ENCODE results near the gene OR52N5.

Gene OR52N5

GRCh38 chr11:5783255-5783654 is at the start of gene OR52N5:
Gene OR52N5 (minus strand): TSS chr11:5783355. CDS start chr11:5778634, 4,721 bp downstream.
- Histone ChIP-seq H3K36me3 (ENCODE audit: control insufficient read depth, insufficient read depth, low read length) (no peaks in the 10 kb centered on the region), H3K4me3 (ENCODE audit: low read length) (no peak within 1 kb of the TSS), H3K9me3 (ENCODE audit: control insufficient read depth, low read length) (no peaks in the 10 kb centered on the region), H3K9ac (ENCODE audit: low read length) (no peak within 1 kb of the TSS), H3K4me1 (ENCODE audit: control insufficient read depth, insufficient read depth, low read length) (no peaks in the 10 kb centered on the region), H3K27me3 (ENCODE audit: control insufficient read depth, insufficient read depth, low read length) (no peaks in the 10 kb centered on the region)

GRCh38 chr11:5831196-5831829 is 48.2 kb upstream of the OR52N5 start:
- Histone ChIP-seq H3K9me3 (ENCODE audit: control insufficient read depth, low read length) (no peaks in the 10 kb centered on the region), H3K4me1 (ENCODE audit: control insufficient read depth, insufficient read depth, low read length) (no peaks in the 10 kb centered on the region), H3K27me3 (ENCODE audit: control insufficient read depth, insufficient read depth, low read length) (no peaks in the 10 kb centered on the region), H3K36me3 (ENCODE audit: control insufficient read depth, insufficient read depth, low read length) (no peaks in the 10 kb centered on the region), H3K9ac (ENCODE audit: low read length) (no peak overlapping the region), H3K4me3 (ENCODE audit: low read length) (no peak overlapping the region)

- no peaks in the 10 kb centered on the region for H3K9me3 ChIP-seq (ENCODE audit: control insufficient read depth, low read length)
- no peak overlapping the region for H3K4me3 ChIP-seq (ENCODE audit: low read length)
- no peaks in the 10 kb centered on the region for H3K36me3 ChIP-seq (ENCODE audit: control insufficient read depth, insufficient read depth, low read length)
- no peaks in the 10 kb centered on the region for H3K27me3 ChIP-seq (ENCODE audit: control insufficient read depth, insufficient read depth, low read length)
- no peak overlapping the region for H3K9ac ChIP-seq (ENCODE audit: low read length)
- H3K4me1 ChIP-seq (ENCODE audit: control insufficient read depth, insufficient read depth, low read length) = no peaks in the 10 kb centered on the region
Observed at GRCh38 chr11:5818245-5818886, 35.2 kb upstream of the OR52N5 start.

- no peak overlapping the region for H3K9ac ChIP-seq (ENCODE audit: low read length)
- no peaks in the 10 kb centered on the region for H3K27me3 ChIP-seq (ENCODE audit: control insufficient read depth, insufficient read depth, low read length)
- no peak overlapping the region for H3K4me3 ChIP-seq (ENCODE audit: low read length)
Observed at GRCh38 chr11:5815534-5815933, 32.4 kb upstream of the OR52N5 start.

DNA sequence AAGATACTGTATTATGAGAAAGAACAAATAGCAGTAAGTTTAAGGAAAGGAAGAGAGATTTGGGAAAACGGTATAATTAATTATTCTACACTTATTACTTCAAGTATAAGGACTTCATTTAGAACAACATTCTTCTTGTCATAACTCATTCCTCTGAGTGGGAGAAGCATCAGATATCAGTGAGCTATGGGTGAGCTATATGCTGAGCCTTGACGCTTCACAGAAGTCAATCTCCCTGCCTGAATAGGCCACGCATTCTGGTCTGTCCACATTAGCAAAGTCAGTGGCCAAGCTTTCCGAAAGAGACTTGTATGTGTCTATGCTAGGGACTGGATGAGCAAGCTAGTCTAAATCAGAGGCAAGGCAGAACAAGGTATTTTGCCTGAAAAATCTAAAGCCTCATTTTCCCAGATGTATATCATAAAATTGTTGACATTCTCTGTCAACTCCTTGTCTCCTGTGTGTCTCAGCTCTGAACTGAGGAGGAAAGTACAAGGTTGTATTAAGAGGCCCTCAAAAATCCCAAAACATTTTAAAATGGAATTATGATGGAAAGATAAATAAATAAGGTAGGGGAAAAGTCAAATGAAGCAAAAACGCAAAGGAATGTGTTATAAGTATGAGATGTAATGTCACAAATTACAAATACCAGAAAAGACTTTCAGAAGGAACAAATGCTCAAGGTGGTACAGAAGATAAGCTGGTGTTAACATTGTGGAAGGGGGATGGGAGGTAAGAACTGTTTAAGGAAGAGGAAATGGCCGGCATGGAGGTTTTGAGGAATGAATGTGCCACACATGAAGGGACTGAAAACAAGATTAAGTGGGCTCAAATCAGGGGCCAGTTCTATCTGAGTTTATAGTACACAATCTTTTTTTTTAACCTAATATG is 27.0 kb upstream of the OR52N5 start:
- H3K4me1 ChIP-seq (ENCODE audit: control insufficient read depth, insufficient read depth, low read length) = no peaks in the 10 kb centered on the region
- H3K9ac ChIP-seq (ENCODE audit: low read length) = no peak overlapping the region
- peaks cover 5% of the 10 kb centered on the region for H3K27me3 ChIP-seq (ENCODE audit: control insufficient read depth, insufficient read depth, low read length)
- no peak overlapping the region for H3K4me3 ChIP-seq (ENCODE audit: low read length)
- H3K9me3 ChIP-seq (ENCODE audit: control insufficient read depth, low read length) = no peaks in the 10 kb centered on the region
- H3K36me3 ChIP-seq (ENCODE audit: control insufficient read depth, insufficient read depth, low read length) = no peaks in the 10 kb centered on the region

More at GRCh38 chr11:5815534-5815933, 32.4 kb upstream of the OR52N5 start:
- Histone ChIP-seq H3K4me1 (ENCODE audit: control insufficient read depth, insufficient read depth, low read length) (no peaks in the 10 kb centered on the region), H3K36me3 (ENCODE audit: control insufficient read depth, insufficient read depth, low read length) (no peaks in the 10 kb centered on the region), H3K9me3 (ENCODE audit: control insufficient read depth, low read length) (no peaks in the 10 kb centered on the region)

- peaks cover 5% of the 10 kb centered on the region for H3K27me3 ChIP-seq (ENCODE audit: control insufficient read depth, insufficient read depth, low read length)
- no peaks in the 10 kb centered on the region for H3K4me1 ChIP-seq (ENCODE audit: control insufficient read depth, insufficient read depth, low read length)
- H3K9me3 ChIP-seq (ENCODE audit: control insufficient read depth, low read length) = no peaks in the 10 kb centered on the region
- peak overlapping the region; percentile 49 for H3K9ac ChIP-seq (ENCODE audit: low read length)
- H3K4me3 ChIP-seq (ENCODE audit: low read length) = peak overlapping the region; percentile 26
- no peaks in the 10 kb centered on the region for H3K36me3 ChIP-seq (ENCODE audit: control insufficient read depth, insufficient read depth, low read length)
Observed at GRCh38 chr11:5809122-5809519, 26.0 kb upstream of the OR52N5 start.

DNA sequence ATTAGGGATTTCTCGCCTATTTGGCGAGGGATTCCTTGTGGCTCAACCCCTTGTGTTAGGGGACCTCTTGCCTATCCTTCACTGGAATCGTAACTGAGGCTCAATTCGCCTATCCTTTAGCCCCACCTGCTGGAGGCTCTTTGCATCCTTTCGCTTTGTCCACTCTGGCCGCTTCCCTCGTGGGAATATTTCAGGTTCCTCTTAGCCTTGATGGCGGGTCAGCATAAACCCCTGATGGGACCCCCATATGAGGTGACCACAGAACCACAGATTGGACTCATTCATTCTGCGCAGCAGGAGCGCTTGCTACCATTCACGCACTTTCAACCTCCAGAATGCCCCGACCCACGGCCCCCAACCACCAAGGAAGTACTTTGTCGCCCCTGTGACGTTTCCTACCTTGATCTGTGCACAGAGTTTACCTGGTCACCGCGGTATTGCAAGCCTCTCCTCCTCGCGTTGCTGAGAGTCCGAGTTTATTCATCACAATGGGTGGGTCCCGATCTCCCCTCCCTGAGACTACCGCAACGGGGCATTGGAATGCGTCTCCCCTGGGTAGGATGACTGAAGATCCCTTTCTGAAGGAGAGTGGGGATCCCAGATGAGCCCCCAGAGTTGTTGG is 25.5 kb upstream of the OR52N5 start, which contains the start of gene OR52N2:
Gene OR52N2, plus strand, starts transcription at position 425 of the 622 bp plus-strand sequence. CDS start 11,412 bp downstream, outside the sequence.
- Histone ChIP-seq H3K27me3 (ENCODE audit: control insufficient read depth, insufficient read depth, low read length) (peaks cover 5% of the 10 kb centered on the region), H3K9ac (ENCODE audit: low read length) (peak within 1 kb of the TSS; percentile 49), H3K9me3 (ENCODE audit: control insufficient read depth, low read length) (no peaks in the 10 kb centered on the region), H3K36me3 (ENCODE audit: control insufficient read depth, insufficient read depth, low read length) (no peaks in the 10 kb centered on the region), H3K4me3 (ENCODE audit: low read length) (peak within 1 kb of the TSS; percentile 26), H3K4me1 (ENCODE audit: control insufficient read depth, insufficient read depth, low read length) (no peaks in the 10 kb centered on the region)

DNA sequence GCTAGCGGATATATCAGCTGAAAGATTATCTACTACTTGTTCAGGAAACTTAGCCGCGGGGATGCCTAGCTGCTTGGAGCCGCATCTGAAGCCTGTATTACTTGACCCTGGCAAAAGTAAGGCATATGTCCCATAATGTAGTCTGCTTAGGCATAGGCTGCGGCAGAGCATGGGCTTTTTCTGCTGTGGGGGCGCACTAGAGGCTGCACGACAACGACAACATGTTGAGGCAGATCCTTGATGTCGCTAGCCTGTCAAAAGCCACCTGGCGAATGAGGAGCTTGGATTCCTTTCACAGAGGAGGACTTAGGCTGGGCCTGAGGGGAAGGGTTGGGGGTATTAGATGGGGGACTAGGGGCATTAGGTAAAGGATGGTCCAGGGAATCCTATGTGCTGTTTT is 24.4 kb upstream of the OR52N5 start:
- no peak overlapping the region for H3K9ac ChIP-seq (ENCODE audit: low read length)
- H3K9me3 ChIP-seq (ENCODE audit: control insufficient read depth, low read length) = no peaks in the 10 kb centered on the region
- no peak overlapping the region for H3K4me3 ChIP-seq (ENCODE audit: low read length)
- no peaks in the 10 kb centered on the region for H3K36me3 ChIP-seq (ENCODE audit: control insufficient read depth, insufficient read depth, low read length)
- peaks cover 5% of the 10 kb centered on the region for H3K27me3 ChIP-seq (ENCODE audit: control insufficient read depth, insufficient read depth, low read length)
- no peaks in the 10 kb centered on the region for H3K4me1 ChIP-seq (ENCODE audit: control insufficient read depth, insufficient read depth, low read length)

- no peak overlapping the region for H3K4me3 ChIP-seq (ENCODE audit: low read length)
- no peaks in the 10 kb centered on the region for H3K4me1 ChIP-seq (ENCODE audit: control insufficient read depth, insufficient read depth, low read length)
- H3K9ac ChIP-seq (ENCODE audit: low read length) = no peak overlapping the region
- no peaks in the 10 kb centered on the region for H3K36me3 ChIP-seq (ENCODE audit: control insufficient read depth, insufficient read depth, low read length)
- peaks cover 2% of the 10 kb centered on the region for H3K27me3 ChIP-seq (ENCODE audit: control insufficient read depth, insufficient read depth, low read length)
- no peaks in the 10 kb centered on the region for H3K9me3 ChIP-seq (ENCODE audit: control insufficient read depth, low read length)
Observed at GRCh38 chr11:5803982-5804381, 20.8 kb upstream of the OR52N5 start.

DNA sequence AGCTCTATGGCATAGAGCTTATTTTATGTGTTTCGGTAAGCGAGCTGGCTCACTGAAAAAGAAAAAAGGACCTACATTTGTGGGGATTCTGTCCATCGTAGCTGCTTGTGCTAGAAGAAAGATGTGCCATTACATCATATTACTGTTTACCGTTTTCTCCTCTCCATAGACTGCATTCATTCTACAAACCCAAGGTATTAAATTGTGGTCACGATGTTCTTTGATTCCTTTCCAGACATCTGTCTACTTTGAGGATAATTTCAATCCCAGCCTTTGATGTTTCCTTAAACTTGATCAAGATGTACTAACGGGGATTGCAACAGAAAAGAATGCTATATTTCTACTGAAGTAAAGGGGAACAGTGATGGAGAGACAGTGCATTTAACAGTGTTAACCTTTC is 13.4 kb upstream of the OR52N5 start:
- no peaks in the 10 kb centered on the region for H3K36me3 ChIP-seq (ENCODE audit: control insufficient read depth, insufficient read depth, low read length)

DNA sequence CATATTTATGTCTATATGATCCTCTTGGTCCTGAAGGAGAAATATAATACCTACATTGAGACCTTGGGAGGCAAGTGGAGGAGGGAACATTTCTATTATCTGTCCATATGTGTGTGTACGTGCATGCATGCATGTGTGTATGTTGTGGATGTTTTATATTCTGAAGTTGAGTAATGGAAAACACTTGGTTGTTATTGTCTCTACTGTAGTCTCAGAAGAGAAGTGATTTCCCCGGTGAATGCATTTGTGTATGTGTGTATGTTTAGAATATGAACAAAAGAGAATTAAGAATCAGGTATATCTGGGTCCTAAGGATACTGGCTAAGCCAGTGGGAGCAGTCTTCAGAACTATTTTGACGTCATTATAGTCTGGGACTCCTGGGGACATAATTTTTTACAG is 8.0 kb upstream of the OR52N5 start, which contains the start of gene OR52N1:
Gene OR52N1, minus strand, starts transcription at position 101 of the 400 bp plus-strand sequence. CDS start 2,449 bp downstream, outside the sequence.
- no peaks in the 10 kb centered on the region for H3K9me3 ChIP-seq (ENCODE audit: control insufficient read depth, low read length)
- no peak within 1 kb of the TSS for H3K9ac ChIP-seq (ENCODE audit: low read length)
- no peaks in the 10 kb centered on the region for H3K36me3 ChIP-seq (ENCODE audit: control insufficient read depth, insufficient read depth, low read length)
- no peaks in the 10 kb centered on the region for H3K4me1 ChIP-seq (ENCODE audit: control insufficient read depth, insufficient read depth, low read length)
- H3K4me3 ChIP-seq (ENCODE audit: low read length) = no peak within 1 kb of the TSS
- no peaks in the 10 kb centered on the region for H3K27me3 ChIP-seq (ENCODE audit: control insufficient read depth, insufficient read depth, low read length)

More for the DNA sequence above, 13.4 kb upstream of the OR52N5 start:
- H3K9me3 ChIP-seq (ENCODE audit: control insufficient read depth, low read length) = no peaks in the 10 kb centered on the region
- H3K27me3 ChIP-seq (ENCODE audit: control insufficient read depth, insufficient read depth, low read length) = no peaks in the 10 kb centered on the region
- no peak overlapping the region for H3K9ac ChIP-seq (ENCODE audit: low read length)
- H3K4me3 ChIP-seq (ENCODE audit: low read length) = no peak overlapping the region
- H3K4me1 ChIP-seq (ENCODE audit: control insufficient read depth, insufficient read depth, low read length) = no peaks in the 10 kb centered on the region
